SK-N-MC (cell line): Measurements from ENCODE around the gene NEDD8.
"Not testable (repeated sequence)": the region's sequence is repeated elsewhere in the genome, so short reads cannot be mapped to it uniquely, and the experiment has no call there.

Experiments used
- DNase-seq: peaks from one replicate; pipeline ENCODE4 v3.0.0-alpha.2; 2011; ENCODE audit warnings: low read depth, low spot score
- H3K27ac ChIP-seq: fragments of 200-600 bp; sonication (generic); 2 replicates; pipeline ENCODE4 v1.5.1; 2016; ENCODE audit warnings: mixed run types
- H3K36me3 ChIP-seq: fragments of 200-600 bp; sonication (generic); 2 replicates; pipeline ENCODE4 v1.6.1; 2017; ENCODE audit warnings: antibody characterized with exemption, low read length, mixed read lengths; ENCODE audit not compliant: insufficient read depth
- H3K4me3 ChIP-seq: fragments of 200-600 bp; sonication (generic); 2 replicates; pipeline ENCODE4 v1.5.1; 2016
- H3K9ac ChIP-seq: fragments of 200-600 bp; sonication (generic); 2 replicates; pipeline ENCODE4 v1.8.0; 2017; ENCODE audit warnings: mixed run types, mixed read lengths; ENCODE audit not compliant: insufficient read length
- H3K9me3 ChIP-seq: fragments of 200-600 bp; sonication (generic); 2 replicates; pipeline ENCODE4 v1.6.1; 2017; ENCODE audit warnings: low read depth, mild to moderate bottlenecking, antibody characterized with exemption, low read length, moderate library complexity, mixed read lengths
- EZH2 ChIP-seq: fragments of 200-600 bp; sonication (generic); IDR thresholded peaks from one replicate; pipeline ENCODE4 v1.6.1; 2017; ENCODE audit warnings: antibody characterized with exemption
- FOXP2 ChIP-seq: optimal IDR thresholded peaks from 2 replicates; pipeline ENCODE3; 2011; ENCODE audit warnings: mild to moderate bottlenecking, moderate library complexity; ENCODE audit not compliant: insufficient read depth; ENCODE audit errors: extremely low read length, control extremely low read depth
- POLR2AphosphoS5 ChIP-seq: IDR thresholded peaks from 2 replicates; pipeline ENCODE4 v1.6.1; 2012; ENCODE audit warnings: mild to moderate bottlenecking, low read depth, low read length, borderline replicate concordance

Gene NEDD8

DNA sequence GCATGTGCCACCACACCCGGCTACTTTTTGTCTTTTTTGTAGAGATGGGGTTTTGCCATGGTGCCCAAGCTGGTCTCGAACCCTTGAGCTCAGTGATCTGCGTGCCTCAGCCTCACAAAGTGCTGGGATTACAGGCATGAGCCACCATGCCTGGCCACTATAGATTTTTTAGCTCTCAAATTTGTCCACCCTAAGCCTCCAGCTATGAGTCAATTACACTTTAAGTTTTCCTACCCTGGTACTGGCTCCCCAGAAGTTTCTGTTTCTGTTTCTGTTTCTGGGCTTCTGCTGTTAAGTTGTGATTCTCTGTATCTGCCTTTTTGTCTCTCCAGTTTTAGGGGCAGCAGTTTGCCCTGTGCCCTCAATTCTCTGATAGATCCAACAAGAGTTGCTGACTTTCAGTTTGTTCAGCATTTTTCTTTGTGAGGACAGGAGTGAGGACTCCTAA, 14.6 kb upstream of the NEDD8 start:
- TF ChIP-seq EZH2: no peak
- no peak for TF ChIP-seq FOXP2
- TF ChIP-seq POLR2AphosphoS5: no peak
- no peaks in the 10 kb centered on the region for H3K36me3 ChIP-seq
- DNase-seq: no peak
- H3K9me3 ChIP-seq: no peaks in the 10 kb centered on the region
- no peak overlapping the region for H3K27ac ChIP-seq
- H3K4me3 ChIP-seq: no peak overlapping the region
- no peak overlapping the region for H3K9ac ChIP-seq

GRCh38 chr14:24245350-24245749, 13.2 kb upstream of the NEDD8 start:
- not testable (repeated sequence) for H3K27ac ChIP-seq, H3K36me3 ChIP-seq, DNase-seq, H3K4me3 ChIP-seq, H3K9ac ChIP-seq, H3K9me3 ChIP-seq

DNA sequence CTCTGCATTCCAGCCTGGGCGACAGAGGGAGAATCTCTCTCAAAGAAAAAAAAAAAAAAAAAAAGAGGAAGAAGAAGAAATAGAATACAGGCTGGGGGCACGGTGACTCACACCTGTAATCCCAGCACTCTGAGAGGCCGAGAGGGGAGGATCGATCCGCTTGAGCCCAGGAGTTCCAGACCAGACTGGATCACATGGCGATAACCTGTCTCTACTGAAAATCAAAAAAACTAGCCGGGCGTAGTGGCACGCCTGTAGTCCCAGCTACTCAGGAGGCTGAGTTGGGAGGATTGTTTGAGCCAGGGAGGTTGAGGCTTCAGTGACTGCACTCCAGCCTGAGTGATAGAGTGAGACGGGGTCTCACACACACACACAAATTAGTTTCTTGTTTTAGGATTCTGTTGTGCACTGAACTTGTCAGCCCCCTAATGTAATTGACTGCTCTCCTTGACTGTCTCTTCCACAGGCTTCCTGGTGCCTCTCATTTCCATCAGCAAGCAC, 11.2 kb upstream of the NEDD8 start:
- H3K9me3 ChIP-seq: no peaks in the 10 kb centered on the region
- peaks cover 28% of the 10 kb centered on the region for H3K36me3 ChIP-seq
- H3K4me3 ChIP-seq: peak overlapping the region; percentile 95
- no peak for DNase-seq
- H3K27ac ChIP-seq: peak overlapping the region; percentile 96
- TF ChIP-seq EZH2: no peak
- TF ChIP-seq FOXP2: no peak
- no peak for TF ChIP-seq POLR2AphosphoS5
- peak overlapping the region; percentile 92 for H3K9ac ChIP-seq

GRCh38 chr14:24241829-24242443, 9.8 kb upstream of the NEDD8 start:
- Histone ChIP-seq H3K9ac (peak overlapping the region; percentile 92), H3K9me3 (no peaks in the 10 kb centered on the region), H3K36me3 (peaks cover 42% of the 10 kb centered on the region), H3K27ac (peak overlapping the region; percentile 96), H3K4me3 (peak overlapping the region; percentile 95)
- no peak for TF ChIP-seq EZH2
- peak; percentile 7 for TF ChIP-seq FOXP2
- DNase-seq: peak; percentile 48

- no peak overlapping the region for H3K4me3 ChIP-seq
- peaks cover 59% of the 10 kb centered on the region for H3K36me3 ChIP-seq
- DNase-seq: no peak
- no peaks in the 10 kb centered on the region for H3K9me3 ChIP-seq
- no peak overlapping the region for H3K9ac ChIP-seq
- H3K27ac ChIP-seq: 0 out of 2 replicates have a peak overlapping the region, but pooled peaks have one; percentile 2
- TF ChIP-seq FOXP2 (no peak), EZH2 (no peak), POLR2AphosphoS5 (no peak)
Measured at GRCh38 chr14:24240110-24240918, 8.1 kb upstream of the NEDD8 start.

GRCh38 chr14:24238527-24239037, 6.4 kb upstream of the NEDD8 start:
- Histone ChIP-seq H3K4me3 (no peak overlapping the region), H3K27ac (peak overlapping the region; percentile 46; the same call in 1 of the 2 replicates), H3K9ac (no peak overlapping the region), H3K9me3 (no peaks in the 10 kb centered on the region), H3K36me3 (peaks cover 74% of the 10 kb centered on the region)
- no peak for TF ChIP-seq FOXP2
- no peak for TF ChIP-seq EZH2
- no peak for TF ChIP-seq POLR2AphosphoS5
- DNase-seq: no peak

- Histone ChIP-seq H3K9me3 (no peaks in the 10 kb centered on the region), H3K9ac (no peak overlapping the region), H3K4me3 (no peak overlapping the region), H3K36me3 (peaks cover 74% of the 10 kb centered on the region), H3K27ac (no peak overlapping the region)
- TF ChIP-seq POLR2AphosphoS5: no peak
- no peak for DNase-seq
Measured at GRCh38 chr14:24238123-24238522, 6.0 kb upstream of the NEDD8 start.

DNA sequence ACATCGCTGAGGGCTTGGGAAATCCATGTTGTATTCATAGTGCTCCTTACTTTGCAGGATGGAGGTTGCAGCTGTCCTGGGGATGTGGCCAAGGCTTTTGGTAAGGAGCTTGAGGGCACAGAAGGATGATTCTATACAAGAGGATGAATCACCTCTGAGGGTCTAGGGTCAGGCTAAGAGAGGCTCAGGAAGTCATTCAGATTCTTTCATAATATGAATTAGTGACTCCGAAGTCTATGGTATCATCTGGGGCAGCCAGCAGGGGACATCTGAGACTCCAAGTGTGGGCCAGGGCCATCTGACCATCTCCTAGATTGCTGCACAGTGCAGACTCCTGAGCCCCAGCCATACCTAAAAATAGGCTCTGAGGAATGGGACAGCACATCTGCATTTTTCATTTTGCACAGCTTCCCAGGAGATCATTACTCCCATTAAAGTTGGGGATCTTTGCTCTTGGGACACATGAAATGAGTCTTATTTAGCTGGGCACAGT, 5.3 kb upstream of the NEDD8 start:
- no peak for DNase-seq
- no peak overlapping the region for H3K4me3 ChIP-seq
- TF ChIP-seq EZH2 (no peak), FOXP2 (no peak), POLR2AphosphoS5 (no peak)
- no peaks in the 10 kb centered on the region for H3K9me3 ChIP-seq
- H3K36me3 ChIP-seq: peaks cover 74% of the 10 kb centered on the region
- no peak overlapping the region for H3K9ac ChIP-seq
- no peak overlapping the region for H3K27ac ChIP-seq

GRCh38 chr14:24236689-24237462, 4.7 kb upstream of the NEDD8 start:
- no peak overlapping the region for H3K9ac ChIP-seq
- H3K9me3 ChIP-seq: no peaks in the 10 kb centered on the region
- H3K36me3 ChIP-seq: peaks cover 74% of the 10 kb centered on the region
- TF ChIP-seq EZH2 (no peak), FOXP2 (no peak), POLR2AphosphoS5 (no peak; the same call in 1 of the 2 replicates)
- DNase-seq: no peak
- H3K27ac ChIP-seq: no peak overlapping the region
- H3K4me3 ChIP-seq: no peak overlapping the region
